SK-N-SH (cell line): ENCODE measurements around the gene MAPK12. TPM values are rescaled to one million over a fixed set of nuclear protein-coding genes. Genes with fewer than 3 reads are reported as not detected.

Source experiments
- CTCF ChIA-PET: fragments of 300-600, 350-600 bp; formaldehyde crosslinking; extraction: SDS; loops from one replicate; lab custom pipeline; 2021; lab: Yijun Ruan, JAX
- POLR2A ChIA-PET: fragments of 350-600 bp; sonication (Branson Sonifier 250); formaldehyde crosslinking; extraction: SDS; loops from one replicate; lab custom pipeline; 2020; ENCODE audit warnings: antibody characterized with exemption, inconsistent platforms; lab: Yijun Ruan, JAX
- DNase-seq: peaks from one replicate; pipeline ENCODE4 v3.0.0; 2012
- H2AFZ ChIP-seq: fragments of 200-600 bp; sonication (generic); 2 replicates; pipeline ENCODE4 v1.8.1; 2016; ENCODE audit warnings: antibody characterized with exemption, mild to moderate bottlenecking, low read depth
- H3F3A ChIP-seq: fragments of 200-600 bp; sonication (generic); replicated peaks from 2 replicates; pipeline ENCODE3; 2016; ENCODE audit warnings: antibody characterized with exemption, mild to moderate bottlenecking; ENCODE audit not compliant: insufficient read depth
- H3K27ac ChIP-seq, 2 experiments: fragments of 200-500 bp in 1 of 2; fragments of 200-600 bp in 1 of 2; sonication (Bioruptor generic) in 1 of 2; sonication (generic), shearing (Covaris generic) in 1 of 2; 2 replicates each; pipeline versions ENCODE4 v1.5.1 to v1.6.1; 2014 to 2016; ENCODE audit warnings: low read depth in 2 of 2, inconsistent platforms in 1 of 2, low read length in 1 of 2, mild to moderate bottlenecking in 1 of 2, mixed read lengths in 1 of 2
- H3K27me3 ChIP-seq: fragments of 200-600 bp; sonication (generic), shearing (Covaris generic); 2 replicates; pipeline ENCODE4 v1.6.1; 2016; ENCODE audit warnings: mixed run types; ENCODE audit not compliant: insufficient read depth
- H3K36me3 ChIP-seq, 2 experiments: fragments of 200-500 bp in 1 of 2; fragments of 200-600 bp in 1 of 2; sonication (Bioruptor generic) in 1 of 2; sonication (generic) in 1 of 2; replicated peaks in 1 of 2; 2 replicates each; pipeline versions ENCODE3 to v1.5.1; 2014 to 2016; ENCODE audit warnings: low read length in 1 of 2, mild to moderate bottlenecking in 1 of 2; ENCODE audit not compliant: insufficient read depth in 2 of 2, control insufficient read depth in 1 of 2
- H3K4me1 ChIP-seq, 2 experiments: fragments of 200-500 bp in 1 of 2; fragments of 200-600 bp in 1 of 2; sonication (Bioruptor generic) in 1 of 2; sonication (generic), shearing (Covaris generic) in 1 of 2; 2 replicates each; pipeline versions ENCODE4 v1.5.1 to v1.6.1; 2014 to 2016; ENCODE audit warnings: low read depth in 1 of 2, low read length in 1 of 2, mixed run types in 1 of 2; ENCODE audit not compliant: insufficient read depth in 2 of 2, control insufficient read depth in 1 of 2
- H3K4me2 ChIP-seq: fragments of 200-600 bp; sonication (generic), shearing (Covaris generic); 2 replicates; pipeline ENCODE4 v1.6.1; 2017; ENCODE audit warnings: mixed run types
- H3K4me3 ChIP-seq, 2 experiments: fragments of 200-500 bp in 1 of 2; fragments of 200-600 bp in 1 of 2; sonication (Bioruptor generic) in 1 of 2; sonication (generic), shearing (Covaris generic) in 1 of 2; 2 replicates each; pipeline versions ENCODE4 v1.5.1 to v1.8.1; 2014 to 2016; ENCODE audit warnings: low read depth in 2 of 2, inconsistent platforms in 1 of 2, low read length in 1 of 2, mild to moderate bottlenecking in 1 of 2, mixed read lengths in 1 of 2, moderate library complexity in 1 of 2
- H3K79me2 ChIP-seq: fragments of 200-600 bp; sonication (generic); 2 replicates; pipeline ENCODE4 v1.8.1; 2017; ENCODE audit warnings: mild to moderate bottlenecking; ENCODE audit not compliant: insufficient read depth
- H3K9ac ChIP-seq: fragments of 200-600 bp; sonication (generic); 2 replicates; pipeline ENCODE4 v1.6.1; 2017; ENCODE audit warnings: mixed run types
- H3K9me2 ChIP-seq: fragments of 200-600 bp; sonication (generic); 2 replicates; pipeline ENCODE4 v1.6.1; 2017; ENCODE audit warnings: mixed run types
- H3K9me3 ChIP-seq: fragments of 200-600 bp; sonication (generic); 2 replicates; pipeline ENCODE4 v1.6.1; 2017; ENCODE audit warnings: mixed run types, mild to moderate bottlenecking, moderate library complexity
- H4K20me1 ChIP-seq: fragments of 200-600 bp; sonication (generic); 2 replicates; pipeline ENCODE4 v1.6.1; 2017; ENCODE audit warnings: mild to moderate bottlenecking, mixed run types; ENCODE audit not compliant: insufficient read depth
- EZH2phosphoT487 ChIP-seq: fragments of 200-600 bp; sonication (generic); IDR thresholded peaks from 2 replicates; pipeline ENCODE4 v1.6.1; 2017; ENCODE audit warnings: low read depth, mixed run types, mild to moderate bottlenecking, antibody characterized with exemption, moderate library complexity, borderline replicate concordance
- FOSL2 ChIP-seq: IDR thresholded peaks from 2 replicates; pipeline ENCODE4 v1.4.0; 2012; ENCODE audit warnings: low read depth, mild to moderate bottlenecking, moderate library complexity, borderline replicate concordance
- JUND ChIP-seq: IDR thresholded peaks from 2 replicates; pipeline ENCODE4 v1.4.0; 2012
- MEF2A ChIP-seq: IDR thresholded peaks from 2 replicates; pipeline ENCODE4 v1.4.0; 2012; ENCODE audit warnings: low read depth, borderline replicate concordance
- MXI1 ChIP-seq: IDR thresholded peaks from 2 replicates; pipeline ENCODE4 v1.6.1; 2012; ENCODE audit warnings: mild to moderate bottlenecking, low read depth, low read length, improper control_type of control experiment
- RCOR1 ChIP-seq: fragments of 150-350 bp; IDR thresholded peaks from 2 replicates; pipeline ENCODE4 v1.6.1; 2017; ENCODE audit warnings: antibody characterized with exemption, low read length
- RFX5 ChIP-seq: IDR thresholded peaks from 2 replicates; pipeline ENCODE4 v1.6.1; 2012; ENCODE audit warnings: mild to moderate bottlenecking, improper control_type of control experiment, low read length
- SIN3A ChIP-seq: IDR thresholded peaks from 2 replicates; pipeline ENCODE4 v1.6.1; 2012; ENCODE audit warnings: low read depth, mild to moderate bottlenecking, low read length, moderate library complexity, borderline replicate concordance
- SMC3 ChIP-seq: IDR thresholded peaks from 2 replicates; pipeline ENCODE4 v1.6.1; 2012; ENCODE audit warnings: low read depth, low read length, improper control_type of control experiment
- TAF1 ChIP-seq: IDR thresholded peaks from 2 replicates; pipeline ENCODE4 v1.6.1; 2012; ENCODE audit warnings: low read depth, mild to moderate bottlenecking, low read length, moderate library complexity, borderline replicate concordance
- ZBTB33 ChIP-seq: IDR thresholded peaks from 2 replicates; pipeline ENCODE4 v1.4.0; 2012; ENCODE audit warnings: low read depth, borderline replicate concordance
- WGBS: methylation state at CpG from one replicate; pipeline ENCODE4 v1.1.6; 2017; ENCODE audit warnings: low lambda C conversion rate; 5-methylcytosine and 5-hydroxymethylcytosine counted together
- polyA plus RNA-seq, 3 experiments: library from polyadenylated mRNA; depleted of rRNA; stranded (reverse); fragments of >200 nt; gene quantifications; 2 replicates each; pipeline ENCODE4 v1.2.3, GENCODE V29; 2012
- TF ChIP-seq, protein P1 (sequence below): fragments of 150-350 bp; IDR thresholded peaks from 2 replicates; pipeline ENCODE4 v1.6.1; 2016; ENCODE audit warnings: mild to moderate bottlenecking, low read depth, low read length
- TF ChIP-seq, protein P2 (sequence below): IDR thresholded peaks from 2 replicates; pipeline ENCODE4 v1.4.0; 2012; ENCODE audit warnings: low read depth

Gene MAPK12
- polyA plus RNA-seq, 1 of the 3 experiments (the other 2 are of a cell fraction) = 118 TPM

DNA sequence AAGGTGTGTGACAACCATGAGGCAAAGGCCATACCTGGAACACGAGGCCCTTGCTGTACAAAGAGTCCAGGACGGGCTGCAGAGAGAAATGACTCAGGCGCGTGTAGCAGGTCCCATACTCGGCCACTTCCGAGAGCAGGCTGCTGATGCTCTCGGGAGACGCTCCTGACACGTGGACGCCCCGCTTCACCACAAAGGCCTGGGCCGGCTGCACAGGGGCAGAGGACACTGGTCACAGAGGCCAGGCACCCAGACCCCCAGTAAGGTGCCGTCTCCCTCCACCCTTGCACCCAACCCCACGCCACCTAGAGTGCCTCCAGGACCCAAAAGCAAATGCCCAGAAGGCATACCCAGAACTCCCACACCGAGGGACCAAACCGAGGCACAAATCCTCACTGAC, 32.1 kb downstream of the MAPK12 start:
- no peaks in the 10 kb centered on the region for H3K9me2 ChIP-seq
- TF ChIP-seq ZBTB33 = no peak
- TF ChIP-seq SMC3 = no peak
- no peak for TF ChIP-seq RCOR1
- TF ChIP-seq FOSL2 = no peak
- no peak for TF ChIP-seq SIN3A
- TF ChIP-seq JUND = no peak
- no peak for TF ChIP-seq MXI1
- TF ChIP-seq RFX5 = no peak
- TF ChIP-seq EZH2phosphoT487 = no peak
- TF ChIP-seq, protein P1, sequence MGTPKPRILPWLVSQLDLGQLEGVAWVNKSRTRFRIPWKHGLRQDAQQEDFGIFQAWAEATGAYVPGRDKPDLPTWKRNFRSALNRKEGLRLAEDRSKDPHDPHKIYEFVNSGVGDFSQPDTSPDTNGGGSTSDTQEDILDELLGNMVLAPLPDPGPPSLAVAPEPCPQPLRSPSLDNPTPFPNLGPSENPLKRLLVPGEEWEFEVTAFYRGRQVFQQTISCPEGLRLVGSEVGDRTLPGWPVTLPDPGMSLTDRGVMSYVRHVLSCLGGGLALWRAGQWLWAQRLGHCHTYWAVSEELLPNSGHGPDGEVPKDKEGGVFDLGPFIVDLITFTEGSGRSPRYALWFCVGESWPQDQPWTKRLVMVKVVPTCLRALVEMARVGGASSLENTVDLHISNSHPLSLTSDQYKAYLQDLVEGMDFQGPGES = no peak
- no peak for TF ChIP-seq TAF1
- no peak overlapping the region for H3K27ac ChIP-seq
- no peak overlapping the region for H3K9ac ChIP-seq
- H3K9me3 ChIP-seq = no peaks in the 10 kb centered on the region
- 85% methylated on average over 4 of the region's 16 CpGs for WGBS
- no peak overlapping the region for H2AFZ ChIP-seq
- H3F3A ChIP-seq = no peaks in the 10 kb centered on the region
- no peak overlapping the region for H3K4me3 ChIP-seq
- peaks cover 0 to 17% of the 10 kb centered on the region in 2 experiments for H3K36me3 ChIP-seq
- DNase-seq = no peak
- ChIA-PET POLR2A (no interaction called here), CTCF (no interaction called here)
- no peak overlapping the region for H3K4me2 ChIP-seq
- H3K4me1 ChIP-seq = no peaks in the 10 kb centered on the region
- H3K79me2 ChIP-seq = peaks cover 11% of the 10 kb centered on the region; the same call in 1 of the 2 replicates
- H3K27me3 ChIP-seq = no peaks in the 10 kb centered on the region
- H4K20me1 ChIP-seq = peaks cover 7% of the 10 kb centered on the region; the same call in 1 of the 2 replicates

DNA sequence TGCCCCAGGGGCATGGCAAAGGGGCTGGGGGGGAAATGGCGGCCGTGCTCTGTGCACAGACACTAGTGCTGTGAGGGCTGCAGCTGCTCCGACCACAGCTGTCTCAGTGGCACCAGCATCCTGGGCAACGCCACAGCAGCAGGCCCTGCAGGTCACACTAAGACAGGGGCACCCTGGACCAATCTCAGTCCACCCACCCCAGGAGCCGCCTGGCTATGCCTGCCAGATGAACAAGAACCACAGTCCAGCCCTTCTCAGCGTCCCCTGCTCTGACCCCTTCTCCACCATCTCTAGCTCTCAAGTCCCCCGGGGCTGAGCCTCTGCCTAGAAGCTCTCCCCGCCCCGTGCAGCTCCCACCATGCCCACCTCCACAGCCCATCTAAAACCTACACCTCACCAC, 33.1 kb downstream of the MAPK12 start:
- Histone ChIP-seq H3K9ac (no peak overlapping the region), H3K4me3 (no peak overlapping the region), H2AFZ (no peak overlapping the region), H3K9me3 (no peaks in the 10 kb centered on the region), H3K27ac (no peak overlapping the region), H4K20me1 (no peaks in the 10 kb centered on the region), H3K9me2 (no peaks in the 10 kb centered on the region), H3K4me2 (no peak overlapping the region), H3K79me2 (peaks cover 11% of the 10 kb centered on the region; the same call in 1 of the 2 replicates), H3K27me3 (no peaks in the 10 kb centered on the region), H3K4me1 (no peaks in the 10 kb centered on the region), H3K36me3 (peaks cover 0 to 24% of the 10 kb centered on the region in 2 experiments), H3F3A (no peaks in the 10 kb centered on the region)
- no peak for DNase-seq
- POLR2A ChIA-PET = no interaction called here
- TF ChIP-seq, protein P2, sequence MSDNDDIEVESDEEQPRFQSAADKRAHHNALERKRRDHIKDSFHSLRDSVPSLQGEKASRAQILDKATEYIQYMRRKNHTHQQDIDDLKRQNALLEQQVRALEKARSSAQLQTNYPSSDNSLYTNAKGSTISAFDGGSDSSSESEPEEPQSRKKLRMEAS = no peak
- TF ChIP-seq, protein P1 = no peak
- TF ChIP-seq MEF2A = no peak
- 97% methylated on average over 9 of the region's 9 CpGs for WGBS
- CTCF ChIA-PET = interaction anchor here (1.0 to 2.1 kb wide), 4 partner anchors 9 to 172 kb away, joined by 3 to 13 read pairs (median 4); no protein-coding TSS in a partner anchor
